GM19239 (cell line): ENCODE data around the gene LCE7A.
A peak's percentile ranks its signal among the peaks of the same experiment; 100 is the strongest.

Source experiments
- DNase-seq: peaks from one replicate; pipeline ENCODE4 v3.0.0; 2011; ENCODE audit warnings: low spot score; ENCODE audit not compliant: insufficient read length
- FAIRE-seq: peaks from 2 replicates; lab custom pipeline; 2011; peaks lifted over from hg19 to GRCh38; lab: Jason Lieb, UNC

LCE7A gene, protein sequence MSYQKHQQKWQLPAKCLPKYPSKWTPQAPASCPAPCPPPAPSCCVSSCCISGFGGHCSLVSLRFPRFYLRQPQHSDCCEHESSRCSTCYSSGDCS

DNA sequence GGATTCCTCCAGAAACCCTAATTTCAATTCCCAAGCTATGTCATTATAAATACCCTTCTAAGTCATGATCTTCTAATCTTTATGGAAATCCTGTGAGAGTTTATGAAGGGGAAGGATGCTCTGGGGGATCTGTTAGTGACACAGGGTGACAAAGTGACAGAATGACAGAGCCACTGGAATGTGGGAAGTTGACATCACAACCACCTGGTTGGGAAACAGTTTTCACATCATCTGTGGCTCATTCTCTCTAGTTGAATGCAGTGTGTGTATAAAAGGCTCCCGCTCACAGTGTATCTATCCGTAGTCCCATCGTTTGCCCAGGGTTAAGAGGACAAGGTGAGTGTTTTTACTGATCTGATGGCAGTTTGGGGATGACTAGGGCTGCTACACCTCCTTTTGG lies at the start of gene LCE7A:
LCE7A (plus strand) TSS at position 301 of the 400 bp plus-strand sequence. CDS start 702 bp downstream, outside the sequence.
- DNase-seq (no peak), FAIRE-seq (no peak)

DNA sequence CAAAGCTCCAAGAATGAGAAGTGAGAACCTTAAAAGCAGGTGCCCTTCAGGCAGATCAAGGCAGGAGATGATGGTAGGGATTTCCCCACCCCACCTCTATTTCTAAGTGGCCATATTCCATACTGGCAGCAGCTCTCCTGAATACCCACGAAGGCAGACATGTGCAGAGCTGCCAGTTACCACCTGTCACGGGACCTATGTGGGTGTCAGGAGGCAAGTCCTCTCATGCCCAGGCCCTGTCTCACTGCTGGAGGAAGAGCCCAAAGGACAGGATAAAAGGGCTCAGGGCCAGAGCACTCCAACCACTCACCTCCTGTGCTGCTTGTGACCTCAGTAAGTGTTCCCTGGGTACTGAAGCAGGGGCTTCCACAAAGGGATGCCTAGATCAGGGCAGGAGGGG lies 48.7 kb upstream of the LCE7A start:
- FAIRE-seq = no peak
- no peak for DNase-seq

DNA sequence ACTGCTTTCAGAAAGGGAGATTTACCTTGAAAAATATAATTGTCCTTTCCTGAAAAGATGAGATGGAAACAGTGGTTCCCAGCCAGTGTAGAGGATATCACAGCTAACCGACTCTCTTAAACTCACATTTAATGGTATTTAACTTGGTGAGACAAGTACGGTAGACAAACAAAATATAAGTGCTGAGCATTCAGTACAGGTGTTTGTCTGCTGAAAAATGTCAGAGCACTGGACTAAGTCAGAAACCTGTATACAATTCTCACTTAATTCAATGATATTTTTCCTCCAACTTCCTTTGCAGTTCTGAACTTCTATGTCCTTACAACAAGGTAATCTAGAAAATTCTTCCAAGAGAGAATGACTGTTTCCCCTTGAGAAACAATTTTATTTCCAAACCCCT lies 48.1 kb upstream of the LCE7A start, which contains the start of gene LCE1B:
LCE1B (plus strand) TSS at position 301 of the 400 bp plus-strand sequence. CDS start 476 bp downstream, outside the sequence.
- no peak for FAIRE-seq
- DNase-seq = no peak

DNA sequence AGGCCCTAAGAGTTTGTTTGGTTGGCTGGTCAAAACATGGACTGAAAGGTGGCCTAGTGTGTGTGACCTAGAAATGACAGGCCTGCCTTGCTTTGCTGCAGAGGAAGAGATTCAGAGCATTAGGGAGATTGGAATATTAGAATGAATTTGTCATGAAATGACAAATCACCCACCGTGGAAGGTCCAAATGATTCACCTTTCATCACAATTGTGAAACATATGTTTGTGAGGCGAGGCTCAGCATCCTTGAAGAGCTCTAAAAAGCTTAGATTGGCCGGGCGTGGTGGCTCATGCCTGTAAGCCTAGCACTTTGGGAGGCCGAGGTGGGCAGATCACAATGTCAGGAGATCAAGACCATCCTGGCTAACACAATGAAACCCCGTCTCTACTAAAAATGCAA lies 42.5 kb upstream of the LCE7A start:
- no peak for DNase-seq

DNA sequence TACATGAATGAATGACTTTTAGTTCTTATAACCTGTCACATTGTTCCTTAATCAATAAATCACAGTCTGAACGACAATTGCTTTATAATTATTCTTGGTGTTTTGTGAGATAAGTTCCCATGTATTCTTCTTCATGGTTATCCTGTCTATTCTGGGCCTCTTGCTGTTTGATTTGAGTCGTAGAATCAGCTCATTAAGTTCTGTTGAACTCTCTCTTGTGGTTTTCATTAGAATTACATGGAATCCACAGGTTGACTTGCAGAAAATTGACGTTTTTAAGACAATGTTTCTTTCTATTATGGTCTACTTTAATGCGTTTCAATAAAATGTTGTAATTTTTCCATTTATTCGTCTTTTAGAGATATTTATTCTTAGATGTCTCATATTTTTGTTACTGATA lies 36.5 kb upstream of the LCE7A start:
- FAIRE-seq = no peak
- no peak for DNase-seq

More for the DNA sequence above, 42.5 kb upstream of the LCE7A start:
- FAIRE-seq = no peak

DNA sequence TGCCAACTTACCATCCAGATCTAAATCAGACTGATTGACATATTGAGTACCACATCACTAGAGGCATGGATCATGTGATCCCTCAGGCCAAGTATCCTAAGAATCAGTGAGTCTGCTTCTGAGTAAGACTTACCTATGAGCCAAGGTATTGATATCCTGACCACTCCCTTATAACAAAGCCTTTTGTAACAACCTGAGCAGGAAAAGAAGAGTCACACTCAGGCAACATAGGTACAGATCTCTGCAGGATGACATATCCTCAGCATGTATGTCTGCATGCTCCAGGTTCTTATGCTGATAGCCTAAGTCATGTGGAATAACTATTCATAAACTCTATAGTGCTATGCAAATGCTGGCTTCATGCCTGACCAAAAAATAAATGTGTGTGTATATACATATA lies 34.8 kb upstream of the LCE7A start:
- DNase-seq (no peak), FAIRE-seq (no peak)

DNA sequence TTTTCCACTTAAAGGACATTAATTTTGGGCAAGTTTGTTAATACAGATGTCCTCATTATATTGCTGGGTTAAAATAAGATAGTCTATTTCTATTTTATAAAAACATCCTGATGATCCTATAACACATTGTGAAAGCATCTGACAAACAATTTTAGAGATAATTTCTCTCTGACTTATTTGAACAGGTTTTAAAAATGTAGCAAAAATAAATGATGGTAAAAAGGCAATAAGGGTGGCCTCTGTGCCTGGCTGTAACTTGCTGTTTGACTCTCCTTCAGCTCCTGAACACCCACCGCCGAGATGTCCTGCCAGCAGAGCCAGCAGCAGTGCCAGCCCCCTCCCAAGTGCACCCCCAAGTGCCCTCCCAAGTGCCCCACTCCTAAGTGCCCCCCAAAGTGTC lies 32.6 kb upstream of the LCE7A start, which contains the start of gene LCE1A:
LCE1A (plus strand) TSS at position 301 of the 400 bp plus-strand sequence; CDS start at position 301, 0 bp downstream.
- FAIRE-seq (no peak), DNase-seq (no peak)

DNA sequence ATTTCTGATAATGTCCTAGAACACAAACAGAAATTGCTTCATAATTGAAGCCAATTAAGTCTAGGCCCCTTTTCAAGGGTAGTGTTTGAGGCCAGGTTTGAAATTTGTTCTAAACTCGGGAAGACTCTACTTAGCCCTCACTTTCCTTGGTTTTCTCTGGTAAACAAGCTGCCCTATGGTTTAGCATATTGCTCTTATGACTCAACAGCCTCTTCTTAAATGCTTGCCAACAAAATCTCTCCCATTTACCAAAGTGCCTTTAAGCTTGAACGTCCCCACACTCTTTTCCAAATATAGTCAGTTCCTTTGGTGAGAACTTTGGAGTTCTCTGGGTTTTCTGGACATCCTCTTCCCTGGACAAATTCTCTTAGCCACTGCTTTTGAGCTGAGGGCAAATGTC lies 22.9 kb upstream of the LCE7A start:
- DNase-seq (no peak), FAIRE-seq (no peak)

DNA sequence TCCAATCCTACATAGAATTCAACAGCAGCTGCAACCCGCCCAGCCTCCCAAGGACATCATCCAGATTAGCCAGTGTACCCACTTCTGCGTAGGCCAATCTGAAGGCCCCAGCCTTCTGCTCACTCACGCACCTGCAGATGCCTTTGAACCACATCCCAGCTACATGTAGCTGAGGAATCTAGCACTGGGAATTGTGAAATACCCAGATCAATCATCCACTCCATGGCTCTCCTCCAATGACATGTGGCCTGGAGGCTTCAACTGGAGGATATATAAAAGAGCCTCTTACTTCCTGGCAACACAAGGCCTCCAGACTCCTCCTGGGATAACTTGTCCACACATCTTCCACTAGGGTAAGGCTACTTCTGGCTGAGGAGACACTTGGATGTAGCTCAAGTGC lies 17.2 kb upstream of the LCE7A start, which contains the start of gene LCE6A:
LCE6A (plus strand) TSS at position 301 of the 400 bp plus-strand sequence. CDS start 665 bp downstream, outside the sequence.
- FAIRE-seq = no peak
- no peak for DNase-seq

DNA sequence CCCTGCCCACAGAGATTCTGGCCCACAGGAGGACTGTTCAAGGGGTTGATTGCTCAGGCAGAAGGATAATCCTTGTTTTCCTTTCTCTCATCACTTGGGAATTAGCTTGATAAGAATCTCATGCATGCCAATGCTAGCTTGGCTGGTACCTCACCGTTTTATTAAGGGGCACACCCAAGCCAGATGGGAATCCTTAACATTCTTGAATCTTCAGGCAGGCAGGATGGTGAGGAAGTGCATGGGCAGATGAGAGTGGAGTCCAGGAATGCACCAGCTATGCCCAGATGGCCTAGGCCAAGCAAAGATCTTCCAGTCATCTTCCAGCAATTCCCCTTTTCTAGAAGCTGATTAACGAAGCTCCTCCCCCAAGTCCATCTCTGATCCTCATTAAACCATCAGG lies 4.1 kb upstream of the LCE7A start:
- FAIRE-seq (no peak), DNase-seq (no peak)

DNA sequence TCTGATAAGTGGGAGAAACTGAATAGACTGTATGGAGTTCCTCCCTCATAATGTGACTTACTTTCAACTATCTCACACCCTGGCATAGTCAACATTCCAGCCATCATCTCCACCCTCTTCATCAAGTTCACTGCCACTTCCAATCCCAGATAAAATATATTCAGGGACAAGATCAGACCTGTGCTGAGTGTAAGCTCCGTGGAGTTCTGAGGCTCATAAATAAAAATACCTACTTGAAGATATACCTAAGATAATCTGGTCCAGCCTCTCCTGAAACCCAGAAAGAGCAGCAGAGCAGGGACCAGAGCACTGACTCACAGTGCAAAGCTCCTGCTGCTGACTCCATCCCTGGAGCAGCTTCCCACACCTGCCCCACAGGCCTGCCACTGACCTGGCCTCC lies 1.7 kb upstream of the LCE7A start:
- no peak for DNase-seq

DNA sequence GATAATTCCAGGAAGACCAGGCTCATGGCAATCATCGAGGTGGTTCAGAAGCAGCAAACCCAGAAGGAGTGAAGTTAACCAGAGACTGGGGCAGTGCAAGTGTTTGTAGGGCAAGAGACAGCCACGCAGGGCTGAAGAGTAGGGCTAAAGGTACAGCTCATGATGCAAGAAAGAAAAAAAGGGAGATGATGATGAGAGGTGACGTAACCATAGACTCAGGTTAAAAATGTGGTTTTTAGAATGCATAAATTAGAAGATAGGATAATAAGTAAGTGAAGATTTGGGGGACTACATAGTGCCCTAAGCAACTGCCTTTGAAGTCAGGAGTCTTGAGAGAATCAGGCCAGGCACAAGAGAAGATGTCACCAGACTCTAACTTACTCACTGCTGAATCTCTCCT lies 333 bp downstream of the LCE7A start:
- no peak for DNase-seq
- FAIRE-seq = no peak

More for the DNA sequence above, 1.7 kb upstream of the LCE7A start:
- FAIRE-seq = no peak

DNA sequence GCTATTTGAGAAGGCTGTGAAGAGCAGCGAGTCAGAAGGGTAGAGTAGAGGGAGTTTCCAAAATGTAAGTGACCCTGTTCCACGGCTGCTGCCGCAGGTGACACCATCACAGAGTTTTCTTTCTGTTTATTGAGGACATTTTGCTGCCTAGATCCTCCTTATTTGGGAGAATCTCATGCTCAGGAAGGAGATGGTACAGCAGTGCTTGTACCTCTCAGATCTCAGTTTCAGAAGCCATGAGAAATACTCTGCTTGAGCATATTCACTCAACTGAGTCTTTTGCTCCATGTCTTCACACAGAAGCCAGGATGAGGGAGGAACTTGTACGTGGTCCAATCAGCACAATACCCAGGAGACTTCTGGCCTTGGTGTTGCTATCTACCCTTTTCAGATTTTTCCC lies 1.6 kb downstream of the LCE7A start:
- DNase-seq (no peak), FAIRE-seq (no peak)

DNA sequence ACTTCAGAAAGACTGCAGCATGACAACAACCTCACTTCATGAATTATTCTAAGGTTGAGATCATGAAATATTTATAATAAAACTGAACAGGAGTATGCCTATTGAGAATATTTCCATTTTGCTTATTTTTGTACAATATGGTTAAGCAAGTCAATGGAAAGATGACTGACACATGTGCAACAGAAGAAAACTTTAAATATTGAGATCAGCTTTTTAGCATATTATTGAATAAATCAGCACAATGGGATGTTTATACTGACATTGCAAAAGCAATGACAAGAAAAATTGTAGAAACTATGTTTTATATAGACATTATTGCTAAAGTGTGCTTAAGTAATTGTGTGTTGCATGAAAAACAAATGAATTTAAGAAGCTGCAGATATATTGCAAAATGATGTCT lies 4.6 kb downstream of the LCE7A start:
- DNase-seq = no peak
- FAIRE-seq = no peak

DNA sequence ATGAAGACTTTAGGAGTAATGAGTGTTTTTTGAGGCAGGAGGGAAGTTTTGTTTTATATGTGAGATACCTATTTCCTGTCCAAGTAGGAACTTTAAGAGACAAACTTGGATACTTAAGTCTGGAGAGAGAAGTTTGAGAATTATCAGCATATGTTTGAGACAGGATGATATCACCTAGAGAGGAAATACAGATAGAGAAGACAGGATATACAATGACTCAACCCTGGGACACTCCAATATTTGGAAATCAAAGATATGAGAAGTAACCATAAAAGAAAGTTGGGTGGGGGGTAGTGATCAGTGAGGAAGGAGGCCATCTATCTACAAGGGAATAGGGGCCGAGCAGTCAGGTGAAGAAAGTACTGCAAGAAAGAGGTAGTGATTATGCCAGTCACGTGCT lies 6.5 kb downstream of the LCE7A start:
- no peak for DNase-seq
- no peak for FAIRE-seq

DNA sequence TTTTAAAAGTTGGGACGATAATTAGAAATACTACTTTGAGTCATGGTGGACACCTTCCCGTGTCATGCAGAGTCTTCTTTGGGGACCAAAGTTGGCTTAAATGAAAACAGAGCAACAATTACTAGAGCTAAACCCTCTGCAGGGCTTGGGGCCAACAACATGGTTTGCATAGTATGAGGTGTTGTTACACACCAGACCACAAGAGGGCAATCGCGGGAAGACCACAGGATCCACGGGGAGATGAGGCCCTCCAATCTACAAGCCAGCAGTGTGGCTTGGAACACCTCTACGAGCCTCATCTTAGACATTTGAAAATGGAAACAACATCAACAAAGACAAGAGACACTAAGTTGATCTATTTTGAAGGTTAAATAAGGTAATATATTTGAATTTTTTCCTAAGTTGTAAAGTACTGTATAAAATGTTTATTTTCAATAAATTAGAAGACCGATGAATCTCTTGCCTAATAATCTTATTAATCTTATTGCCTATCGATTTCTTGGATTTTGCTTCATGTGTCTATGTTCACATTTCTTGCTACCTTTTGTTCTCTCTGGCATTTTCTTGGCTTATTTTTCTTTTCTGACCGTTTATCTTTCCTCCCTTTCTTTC lies 10.1 kb downstream of the LCE7A start:
- DNase-seq = peak; percentile 64
- peak; percentile 71 for FAIRE-seq

DNA sequence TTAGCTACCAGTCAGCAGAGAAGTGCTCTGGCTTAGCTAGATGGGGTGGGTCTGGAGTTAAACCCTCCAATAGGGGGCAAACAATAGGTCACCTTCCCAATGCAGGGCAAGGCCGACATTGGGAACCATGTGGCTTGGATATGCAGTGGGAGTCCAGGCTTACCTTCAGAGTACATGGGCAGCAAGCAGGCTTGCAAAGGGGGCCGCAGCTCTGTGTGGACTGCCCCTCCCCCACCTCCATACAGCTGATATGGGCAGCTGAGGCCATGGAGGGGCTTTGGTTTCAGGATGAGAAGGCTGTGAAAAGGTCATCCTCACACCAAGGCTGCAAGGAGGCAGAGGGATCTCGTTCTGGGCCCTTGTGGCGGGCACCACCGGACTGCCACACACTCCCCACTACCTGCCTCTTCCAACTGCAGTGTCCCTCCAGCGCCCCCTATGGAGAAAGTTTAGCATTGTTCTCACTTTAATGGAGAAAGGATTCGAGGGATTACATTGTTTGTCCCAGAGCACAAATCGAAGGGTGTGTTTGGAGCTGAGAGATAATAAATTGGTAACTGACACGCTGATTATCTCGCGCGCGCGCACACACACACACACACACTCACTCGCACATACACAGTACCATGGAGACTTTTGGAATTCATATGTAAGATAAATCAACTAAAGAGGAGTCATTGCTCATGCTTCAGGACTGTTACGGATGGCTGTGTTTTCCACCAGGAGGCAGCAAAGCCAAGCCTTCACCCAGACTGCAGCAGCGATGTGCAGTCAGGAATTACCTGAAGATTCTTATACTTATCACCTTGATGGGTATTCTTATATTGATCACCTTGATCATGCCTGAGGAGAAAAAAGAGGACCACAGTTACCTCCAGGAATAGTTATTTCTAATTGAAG lies 11.3 kb downstream of the LCE7A start:
- no peak for DNase-seq

DNA sequence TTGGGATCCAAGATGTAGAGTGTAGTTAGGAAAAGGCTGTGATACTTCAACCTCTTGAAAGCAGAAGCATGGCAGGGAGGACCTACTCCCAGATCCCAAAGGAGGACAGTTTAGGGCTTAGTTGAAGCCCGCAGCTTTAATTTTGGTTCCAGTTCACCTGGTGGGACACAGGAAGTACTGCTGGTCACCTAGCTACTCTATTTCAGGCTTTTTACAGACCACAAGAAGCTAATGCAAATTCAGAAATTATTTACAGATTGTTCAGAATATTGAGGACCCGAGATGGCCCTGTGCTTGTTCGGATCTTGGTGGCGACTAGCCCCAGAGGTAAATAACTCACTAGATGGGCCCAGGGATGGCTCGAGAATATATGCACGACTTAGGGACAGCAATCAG lies 11.9 kb downstream of the LCE7A start:
- FAIRE-seq (no peak), DNase-seq (no peak)

More for the DNA sequence above, 11.3 kb downstream of the LCE7A start:
- no peak for FAIRE-seq

DNA sequence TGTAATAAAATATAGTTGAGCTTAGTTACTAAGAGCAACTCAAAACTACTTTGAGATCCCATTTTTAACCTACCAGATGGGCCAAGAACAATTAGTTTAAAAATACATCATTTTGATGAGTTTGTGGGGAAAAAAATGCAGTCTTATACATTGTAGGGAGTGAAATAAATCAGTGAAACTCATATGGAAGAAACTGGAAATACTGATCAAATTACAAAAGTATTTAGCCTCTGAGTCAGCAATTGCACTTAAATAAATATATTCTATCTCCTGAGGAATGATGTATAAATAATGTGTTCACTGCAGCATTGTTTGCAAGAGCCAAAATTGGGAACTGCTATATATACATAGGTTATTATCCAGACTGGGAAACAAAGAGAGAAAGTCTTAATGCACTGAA lies 13.7 kb downstream of the LCE7A start:
- DNase-seq = no peak
- FAIRE-seq = no peak

DNA sequence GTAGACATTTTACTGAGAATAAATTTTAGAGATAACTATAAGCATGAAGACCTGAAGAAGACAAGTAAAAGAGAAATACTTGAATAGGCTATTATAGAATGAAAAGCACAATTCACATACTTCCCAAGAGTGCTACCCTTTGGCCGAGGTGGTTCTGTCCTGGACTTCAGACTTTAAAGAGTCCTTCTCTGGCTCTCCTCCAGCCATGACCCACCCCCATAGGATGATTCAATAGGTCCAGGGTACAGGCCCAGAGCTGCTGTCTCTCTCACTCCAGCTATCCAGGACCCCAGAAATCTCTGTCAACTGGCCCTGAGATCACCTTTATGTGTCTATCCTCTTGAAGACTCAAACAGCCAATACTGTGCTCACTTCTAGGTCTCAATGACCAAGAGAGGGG lies 17.0 kb downstream of the LCE7A start:
- FAIRE-seq = no peak

DNA sequence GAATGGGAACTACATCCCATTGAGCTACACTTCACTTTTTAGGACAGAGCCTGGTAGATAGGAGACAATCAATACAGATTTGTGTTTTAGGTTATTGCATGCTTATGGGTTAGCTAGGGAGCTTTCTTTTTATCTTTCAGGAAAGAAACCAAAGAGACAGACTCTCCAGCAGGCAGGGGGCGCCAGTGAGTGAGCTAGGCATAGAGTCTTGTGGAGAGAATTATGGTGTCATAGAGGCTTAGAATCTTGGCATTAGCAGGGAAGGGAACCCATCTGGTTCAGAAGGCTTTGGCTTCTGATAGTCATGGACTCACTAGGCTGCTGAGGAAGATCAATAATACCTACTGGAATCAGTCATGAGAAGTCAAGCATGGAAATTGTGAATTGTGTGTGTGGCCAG lies 18.2 kb downstream of the LCE7A start, which contains the start of gene SMCP:
SMCP (plus strand) TSS at position 281 of the 400 bp plus-strand sequence. CDS start 6,101 bp downstream, outside the sequence.
- FAIRE-seq (no peak), DNase-seq (no peak)

More for the DNA sequence above, 17.0 kb downstream of the LCE7A start:
- DNase-seq = no peak
